Fibroblast of the aortic adventitia (primary cell): ENCODE measurements around the gene PPIH. TPM values are rescaled to one million over a fixed set of nuclear protein-coding genes. Genes with fewer than 3 reads are reported as not detected.
A peak's percentile ranks its signal among the peaks of the same experiment; 100 is the strongest.
"Not testable (repeated sequence)": the region's sequence is repeated elsewhere in the genome, so short reads cannot be mapped to it uniquely, and the experiment has no call there.

Source experiments
- DNase-seq: peaks from one replicate; pipeline ENCODE4 v3.0.0-alpha.2; 2010; ENCODE audit warnings: low read depth
- H3K4me3 ChIP-seq: 2 replicates; pipeline ENCODE4 v1.5.1; 2011; ENCODE audit warnings: low read depth, mild to moderate bottlenecking, control low read depth, low read length, moderate library complexity
- total RNA-seq: library from RNA; depleted of rRNA; stranded (reverse); fragments of >200 nt; gene quantifications from 2 replicates; pipeline ENCODE4 v1.2.3, GENCODE V29; 2012; ENCODE audit warnings: low replicate concordance
- TF ChIP-seq, protein P1 (sequence below): IDR thresholded peaks from 2 replicates; pipeline ENCODE4 v1.5.1; 2011; ENCODE audit warnings: mild to moderate bottlenecking, low read length, control low read depth, inconsistent platforms; ENCODE audit not compliant: insufficient read depth

The PPIH gene
- 26.0 and 29.2 TPM in 2 replicates for total RNA-seq

DNA sequence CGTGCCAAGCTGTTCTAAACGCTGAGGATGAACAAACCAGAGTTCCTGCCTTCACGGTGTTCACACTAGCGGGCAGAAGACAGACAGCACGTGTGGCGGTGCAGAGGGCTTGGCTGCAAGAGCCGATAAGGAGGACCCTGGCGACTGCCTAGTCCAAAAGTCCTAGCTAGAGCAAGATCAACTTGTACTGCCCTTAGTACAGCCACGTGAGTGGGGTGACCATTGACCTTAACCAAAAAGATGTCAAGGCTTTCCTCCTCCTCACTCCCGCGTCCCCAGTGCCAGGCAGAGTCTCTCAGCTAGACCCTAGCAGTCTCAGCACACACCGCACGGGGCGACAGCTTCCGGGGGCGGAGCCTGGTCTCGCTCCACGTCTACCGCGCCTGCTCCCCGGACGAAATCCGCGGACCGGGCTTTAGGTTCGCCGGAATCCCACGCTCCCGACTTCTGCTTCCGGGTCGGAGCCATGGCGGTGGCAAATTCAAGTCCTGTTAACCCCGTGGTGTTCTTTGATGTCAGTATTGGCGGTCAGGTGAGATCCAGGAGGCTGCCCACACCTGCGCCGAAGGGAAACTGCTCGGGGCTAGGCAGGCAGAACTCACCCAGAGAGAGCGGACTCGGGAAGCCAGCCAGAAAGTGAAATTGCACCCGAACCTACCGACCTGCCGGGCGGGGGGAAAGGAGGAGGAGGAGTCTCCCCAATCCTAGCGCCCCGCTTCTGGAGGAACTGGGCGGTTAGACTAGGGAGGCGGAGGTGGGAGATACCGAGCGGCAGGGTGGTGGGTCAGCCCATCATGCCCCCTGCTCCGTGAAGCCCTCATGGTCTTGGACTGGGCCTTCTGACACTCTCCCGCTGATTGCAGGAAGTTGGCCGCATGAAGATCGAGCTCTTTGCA, at the start of gene PPIH:
Gene PPIH (plus strand): TSS at position 443 of the 896 bp plus-strand sequence. CDS start 24 bp downstream, at position 467.
- DNase-seq, result peak; percentile 86
- TF ChIP-seq, protein P1, sequence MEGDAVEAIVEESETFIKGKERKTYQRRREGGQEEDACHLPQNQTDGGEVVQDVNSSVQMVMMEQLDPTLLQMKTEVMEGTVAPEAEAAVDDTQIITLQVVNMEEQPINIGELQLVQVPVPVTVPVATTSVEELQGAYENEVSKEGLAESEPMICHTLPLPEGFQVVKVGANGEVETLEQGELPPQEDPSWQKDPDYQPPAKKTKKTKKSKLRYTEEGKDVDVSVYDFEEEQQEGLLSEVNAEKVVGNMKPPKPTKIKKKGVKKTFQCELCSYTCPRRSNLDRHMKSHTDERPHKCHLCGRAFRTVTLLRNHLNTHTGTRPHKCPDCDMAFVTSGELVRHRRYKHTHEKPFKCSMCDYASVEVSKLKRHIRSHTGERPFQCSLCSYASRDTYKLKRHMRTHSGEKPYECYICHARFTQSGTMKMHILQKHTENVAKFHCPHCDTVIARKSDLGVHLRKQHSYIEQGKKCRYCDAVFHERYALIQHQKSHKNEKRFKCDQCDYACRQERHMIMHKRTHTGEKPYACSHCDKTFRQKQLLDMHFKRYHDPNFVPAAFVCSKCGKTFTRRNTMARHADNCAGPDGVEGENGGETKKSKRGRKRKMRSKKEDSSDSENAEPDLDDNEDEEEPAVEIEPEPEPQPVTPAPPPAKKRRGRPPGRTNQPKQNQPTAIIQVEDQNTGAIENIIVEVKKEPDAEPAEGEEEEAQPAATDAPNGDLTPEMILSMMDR, result peak; percentile 42
- peak within 1 kb of the TSS; percentile 93 for H3K4me3 ChIP-seq

GRCh38 chr1:42613803-42614131, 44.5 kb upstream of the PPIH start:
- DNase-seq, result no peak
- H3K4me3 ChIP-seq, result no peak overlapping the region
- TF ChIP-seq, protein P1, result no peak

- peak; percentile 4 for DNase-seq
- TF ChIP-seq, protein P1, result no peak
- H3K4me3 ChIP-seq, result no peak overlapping the region
These were observed 39.4 kb upstream of the PPIH start for GRCh38 chr1:42618866-42619265.

DNA sequence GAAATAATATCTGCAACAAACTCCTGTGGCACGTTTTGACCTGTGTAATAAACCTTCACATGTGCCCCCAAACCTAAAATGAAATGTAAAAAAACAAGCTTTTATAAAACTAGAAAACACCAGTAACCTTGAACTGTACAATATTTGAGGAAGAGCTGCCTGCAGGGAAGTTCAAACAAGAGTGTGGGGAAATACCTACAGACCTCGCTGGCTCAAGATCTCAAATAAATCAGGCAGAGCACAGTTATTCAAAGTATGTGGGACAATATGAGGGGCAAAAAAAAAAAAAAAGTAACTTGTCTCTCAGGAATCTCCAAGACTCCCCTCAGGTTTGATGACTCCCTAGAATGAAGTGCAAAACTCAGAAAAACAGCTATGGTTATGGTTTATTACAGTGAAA, 37.9 kb upstream of the PPIH start:
- DNase-seq, result no peak
- H3K4me3 ChIP-seq, result no peak overlapping the region
- TF ChIP-seq, protein P1, result no peak

- not testable (repeated sequence) for DNase-seq, H3K4me3 ChIP-seq
These were observed 37.0 kb upstream of the PPIH start for GRCh38 chr1:42621180-42621579.

DNA sequence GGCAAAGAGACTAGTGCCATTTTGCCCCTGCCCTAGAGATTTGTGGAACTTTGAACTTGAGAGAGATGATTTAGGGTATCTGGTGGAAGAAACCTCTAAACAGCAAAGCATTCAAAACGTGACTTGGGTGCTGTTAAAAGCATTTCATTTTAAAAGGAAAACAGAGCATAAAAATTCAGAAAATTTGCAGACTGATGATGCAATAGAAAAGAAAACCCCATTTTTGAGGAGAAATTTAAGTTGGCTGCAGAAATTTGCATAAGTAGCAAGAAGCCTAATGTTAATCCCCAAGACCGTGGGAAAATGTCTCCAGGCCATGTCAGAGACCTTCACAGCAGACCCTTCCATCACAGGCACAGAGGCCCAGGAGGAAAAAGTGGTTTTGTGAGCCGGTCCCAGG, 31.0 kb upstream of the PPIH start:
- H3K4me3 ChIP-seq, DNase-seq: not testable (repeated sequence)

GRCh38 chr1:42639116-42639515, 19.1 kb upstream of the PPIH start:
- peak; percentile 18 for DNase-seq
- TF ChIP-seq, protein P1, result no peak
- H3K4me3 ChIP-seq, result no peak overlapping the region

- DNase-seq, result peak; percentile 2
- H3K4me3 ChIP-seq, result no peak overlapping the region
- TF ChIP-seq, protein P1, result no peak
These were observed 12.2 kb upstream of the PPIH start for GRCh38 chr1:42646056-42646455.
